SH-SY5Y (cell line): Measurements from ENCODE around the gene WBP11.

Source experiments
- GATA2 ChIP-seq: IDR thresholded peaks from 2 replicates; pipeline ENCODE4 v1.6.1; 2011; ENCODE audit warnings: mild to moderate bottlenecking, low read depth, low read length
- GATA3 ChIP-seq: IDR thresholded peaks from 2 replicates; pipeline ENCODE4 v1.6.1; 2011; ENCODE audit warnings: low read depth, mild to moderate bottlenecking, low read length, moderate library complexity

GRCh38 chr12:14773685-14774073, 29.6 kb downstream of the WBP11 start:
- TF ChIP-seq GATA2 (no peak), GATA3 (no peak)
